AG09309 (cell line): Measurements from ENCODE around the gene ZNF740.

ENCODE experiments used
- DNase-seq: peaks from one replicate; pipeline ENCODE4 v3.0.0-alpha.2; 2010; ENCODE audit warnings: low read depth
- H3K4me3 ChIP-seq: 2 replicates; pipeline ENCODE4 v1.5.1; 2011; ENCODE audit warnings: mild to moderate bottlenecking, low read depth, low read length, moderate library complexity; ENCODE audit not compliant: control insufficient read depth
- TF ChIP-seq, protein P1 (sequence below): IDR thresholded peaks from 2 replicates; pipeline ENCODE4 v1.5.1; 2011; ENCODE audit warnings: mild to moderate bottlenecking, low read depth, low read length, inconsistent platforms; ENCODE audit not compliant: insufficient read depth, control insufficient read depth; ENCODE audit errors: missing control alignments

Gene ZNF740

DNA sequence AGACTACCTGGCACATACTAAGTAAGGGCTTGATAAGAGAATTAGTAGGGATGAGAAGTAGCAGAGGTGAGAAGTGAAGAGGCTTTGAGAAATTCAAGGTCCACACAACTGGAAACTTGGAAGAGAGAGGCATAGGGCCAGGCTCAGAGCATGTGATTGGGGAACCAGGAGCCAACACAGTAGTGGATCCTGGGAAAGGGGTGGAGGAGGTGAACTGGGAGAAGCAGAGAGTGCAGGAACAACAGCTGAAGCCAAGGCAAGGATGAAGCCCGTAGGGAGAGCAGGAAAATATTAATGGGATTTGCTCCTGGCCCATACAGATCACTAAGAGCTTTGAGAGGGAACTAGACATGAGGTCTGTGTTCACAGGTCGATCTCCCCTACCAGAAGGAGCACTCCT is 27.9 kb downstream of the ZNF740 start:
- no peak for DNase-seq
- TF ChIP-seq, protein P1, sequence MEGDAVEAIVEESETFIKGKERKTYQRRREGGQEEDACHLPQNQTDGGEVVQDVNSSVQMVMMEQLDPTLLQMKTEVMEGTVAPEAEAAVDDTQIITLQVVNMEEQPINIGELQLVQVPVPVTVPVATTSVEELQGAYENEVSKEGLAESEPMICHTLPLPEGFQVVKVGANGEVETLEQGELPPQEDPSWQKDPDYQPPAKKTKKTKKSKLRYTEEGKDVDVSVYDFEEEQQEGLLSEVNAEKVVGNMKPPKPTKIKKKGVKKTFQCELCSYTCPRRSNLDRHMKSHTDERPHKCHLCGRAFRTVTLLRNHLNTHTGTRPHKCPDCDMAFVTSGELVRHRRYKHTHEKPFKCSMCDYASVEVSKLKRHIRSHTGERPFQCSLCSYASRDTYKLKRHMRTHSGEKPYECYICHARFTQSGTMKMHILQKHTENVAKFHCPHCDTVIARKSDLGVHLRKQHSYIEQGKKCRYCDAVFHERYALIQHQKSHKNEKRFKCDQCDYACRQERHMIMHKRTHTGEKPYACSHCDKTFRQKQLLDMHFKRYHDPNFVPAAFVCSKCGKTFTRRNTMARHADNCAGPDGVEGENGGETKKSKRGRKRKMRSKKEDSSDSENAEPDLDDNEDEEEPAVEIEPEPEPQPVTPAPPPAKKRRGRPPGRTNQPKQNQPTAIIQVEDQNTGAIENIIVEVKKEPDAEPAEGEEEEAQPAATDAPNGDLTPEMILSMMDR: no peak
- H3K4me3 ChIP-seq: no peak overlapping the region

DNA sequence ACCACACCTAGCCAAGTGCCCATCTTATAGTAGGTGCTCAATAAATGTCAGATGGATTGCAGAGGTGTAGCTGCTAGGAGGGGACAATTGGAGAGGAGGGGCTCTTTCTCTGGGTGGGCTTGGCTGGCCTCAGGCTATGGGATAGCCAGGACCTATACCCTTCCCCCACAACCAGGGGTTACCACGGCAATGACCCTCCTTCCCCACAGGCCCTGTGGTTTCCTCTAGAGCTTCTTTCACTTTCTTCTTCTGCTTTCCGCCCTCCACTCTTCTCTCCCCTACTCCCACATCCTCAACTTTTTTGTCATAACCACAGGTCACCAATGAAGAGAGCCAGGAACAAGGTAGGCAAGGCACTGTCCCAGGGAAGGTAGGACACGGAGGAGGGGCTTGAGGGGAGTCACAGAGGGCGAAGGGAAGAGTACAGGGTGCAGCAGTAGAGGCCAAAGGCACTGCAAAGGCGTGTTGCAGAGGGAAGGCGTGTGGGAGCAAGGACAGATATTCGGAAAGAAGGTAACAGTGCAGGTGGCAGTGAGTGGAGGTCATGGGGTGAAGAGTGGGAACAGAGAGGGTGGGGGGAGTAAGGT is 28.4 kb downstream of the ZNF740 start:
- no peak for DNase-seq
- TF ChIP-seq, protein P1: no peak

DNA sequence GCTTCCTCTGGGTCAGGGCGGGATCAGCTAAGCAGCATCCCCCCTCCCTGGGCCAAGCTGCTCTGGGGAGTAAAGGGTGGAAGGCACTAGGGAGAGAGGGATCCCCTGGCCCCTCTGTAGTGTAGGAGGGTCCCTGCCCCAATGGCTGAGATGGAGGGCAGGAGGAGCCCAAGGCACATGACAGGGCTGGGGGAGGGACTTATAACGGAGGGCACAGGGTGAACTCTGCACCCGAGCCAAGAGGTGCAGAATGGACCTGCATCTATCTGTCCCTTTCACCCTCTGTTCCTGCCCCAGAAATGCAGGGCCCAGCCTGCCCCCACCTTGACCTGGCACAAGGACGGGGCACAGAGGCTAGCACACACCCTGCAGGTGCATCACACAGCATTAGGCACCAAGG is 30.3 kb downstream of the ZNF740 start:
- no peak overlapping the region for H3K4me3 ChIP-seq
- TF ChIP-seq, protein P1: no peak

More for the DNA sequence above, 28.4 kb downstream of the ZNF740 start:
- no peak overlapping the region for H3K4me3 ChIP-seq

DNA sequence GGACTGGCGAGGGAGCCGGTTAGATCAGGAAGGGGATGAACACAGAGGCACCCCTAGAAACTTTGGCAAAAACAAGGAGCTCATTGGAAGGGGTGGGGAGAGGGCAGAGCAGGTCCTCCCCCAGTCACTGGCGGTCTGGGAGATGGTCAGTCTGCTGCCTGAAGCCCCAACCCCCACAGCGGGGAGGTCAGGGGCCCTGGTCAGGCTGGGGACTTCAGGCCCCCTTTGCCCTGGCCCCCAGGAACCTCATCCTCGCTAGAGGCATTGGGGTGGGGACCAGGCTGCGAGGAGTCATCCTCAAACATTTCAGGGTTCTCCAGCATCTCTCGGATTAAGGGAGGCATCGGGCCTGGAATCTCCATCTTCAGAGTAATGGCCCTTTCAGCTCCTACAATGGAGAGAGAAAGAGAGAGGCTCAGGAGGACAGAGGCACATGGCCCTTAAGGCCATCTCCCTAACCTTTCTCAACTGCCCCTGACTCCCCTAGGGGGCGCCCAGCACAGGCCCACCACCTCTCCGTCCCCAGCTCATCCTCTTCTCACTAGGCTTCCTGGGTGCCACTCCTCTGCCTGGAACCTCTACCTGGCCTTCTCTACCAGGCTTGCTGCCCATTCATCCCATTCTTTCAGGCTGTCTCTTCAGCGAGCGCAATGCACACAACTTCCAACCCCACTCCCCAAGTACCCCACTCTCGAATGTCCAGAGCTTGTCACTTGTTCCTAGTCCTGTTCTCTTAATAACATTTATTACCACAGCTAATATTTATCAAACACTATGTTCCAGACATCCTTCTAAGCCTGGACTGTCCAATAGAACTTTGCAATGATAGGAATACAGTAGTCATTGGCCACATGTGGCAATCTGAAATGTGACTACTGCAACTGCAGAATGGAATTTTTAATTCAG is 31.2 kb downstream of the ZNF740 start:
- TF ChIP-seq, protein P1: peak; percentile 32
- no peak for DNase-seq

More for the DNA sequence above, 30.3 kb downstream of the ZNF740 start:
- no peak for DNase-seq

DNA sequence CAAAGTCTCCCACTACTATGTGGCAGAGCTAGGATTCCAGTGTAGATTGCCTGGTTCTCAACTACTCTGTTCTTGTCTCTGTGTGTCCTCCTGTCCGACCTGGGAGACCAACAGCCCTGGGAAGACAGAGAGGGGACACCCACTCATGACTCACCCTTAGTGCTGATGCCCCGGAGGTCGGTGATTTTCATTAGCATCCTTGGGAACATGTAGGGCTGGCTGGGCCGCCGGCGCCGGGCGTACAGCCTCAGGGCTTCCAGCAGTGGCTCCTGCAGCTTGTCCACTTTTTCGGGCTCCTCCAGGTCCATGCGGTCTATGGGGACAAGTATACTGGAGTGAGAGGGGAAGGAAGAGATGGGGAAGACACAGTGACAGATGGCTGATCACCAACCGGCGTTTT is 32.4 kb downstream of the ZNF740 start:
- TF ChIP-seq, protein P1: no peak
- no peak for DNase-seq
- H3K4me3 ChIP-seq: no peak overlapping the region

More for the DNA sequence above, 31.2 kb downstream of the ZNF740 start:
- H3K4me3 ChIP-seq: no peak overlapping the region

DNA sequence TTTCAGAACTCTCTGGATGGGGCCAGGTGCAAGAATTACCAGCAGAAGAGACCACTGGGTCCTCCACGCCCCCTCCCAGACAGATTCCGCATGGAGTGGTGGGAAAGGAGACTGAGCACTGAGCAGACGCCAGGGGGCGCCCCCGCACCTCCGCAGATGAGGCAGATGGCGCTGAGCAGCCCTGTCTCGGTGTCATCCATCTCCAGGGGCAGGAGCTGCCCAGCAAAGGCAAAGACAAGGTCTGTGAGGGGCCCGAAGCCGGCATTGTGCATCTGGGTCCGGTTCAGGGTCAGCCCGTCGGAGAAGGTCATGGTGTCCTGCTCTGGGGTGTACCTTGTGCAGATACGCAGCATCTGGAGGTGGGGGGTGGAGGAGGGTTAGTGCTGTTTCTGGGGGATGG is 32.8 kb downstream of the ZNF740 start:
- DNase-seq: no peak
- TF ChIP-seq, protein P1: peak; percentile 98
- no peak overlapping the region for H3K4me3 ChIP-seq
